Mucosa of descending colon (tissue), 3 donors: ENCODE measurements around the gene CENPF. TPM values are rescaled to one million over a fixed set of nuclear protein-coding genes. Genes with fewer than 3 reads are reported as not detected.

Experiments used
- ATAC-seq: fragments of 200-7000 bp; cut with Tn5 transposase; one replicate; pipeline ENCODE4 v1.9.1; 2020; ENCODE audit warnings: mild to moderate bottlenecking, moderate library complexity
- DNase-seq, 3 donors: peaks; one replicate each; pipeline ENCODE4 v3.0.0-alpha.2; 2020
- H3K36me3 ChIP-seq: fragments of 200-600 bp; one replicate; pipeline ENCODE4 v1.8.0; 2021; ENCODE audit warnings: low read depth, mild to moderate bottlenecking
- H3K4me1 ChIP-seq: fragments of 200-600 bp; one replicate; pipeline ENCODE4 v1.8.0; 2021; ENCODE audit warnings: low read depth, mild to moderate bottlenecking
- H3K4me3 ChIP-seq: fragments of 200-600 bp; one replicate; pipeline ENCODE4 v1.8.0; 2021; ENCODE audit warnings: mild to moderate bottlenecking
- H3K9me3 ChIP-seq: fragments of 200-600 bp; one replicate; pipeline ENCODE4 v1.8.0; 2021; ENCODE audit warnings: mild to moderate bottlenecking
- intact Hi-C, 2 donors: fragments of 100-400 bp; cut with DNase I in 1 of 2; cut with micrococcal nuclease in 1 of 2; formaldehyde crosslinking; loops; one replicate each; pipeline versions ENCODE4 v1.11.0 to v1.11.1; 2022; cut with DNase I, micrococcal nuclease
- total RNA-seq, 3 donors: library from RNA; stranded (reverse); fragmentation: NEBNext Ultra II Directional in 2 of 3; extraction: Animal tissue kit (Norgen Biotek cat#: 25700) in 2 of 3; gene quantifications; one replicate each; pipeline versions ENCODE4 v1.2.1 to v1.2.4, GENCODE V29; 2021 to 2023
- TF ChIP-seq, protein P1 (sequence below): fragments of 200-600 bp; IDR thresholded peaks from one replicate; pipeline ENCODE4 v1.8.0; 2022; ENCODE audit warnings: antibody characterized with exemption, mild to moderate bottlenecking
- donor health status: DM: no; HTN: no; CAD: no; lungs with moderate emphysema.
- donor health status: DM: no; HTN: no; CAD: no.
- donor health status: DM: no; HTN: yes; CAD: no.

Gene CENPF
- total RNA-seq, 3 donors from 2014 or later, result 4.1 to 27.1 (median 6.3) TPM

DNA sequence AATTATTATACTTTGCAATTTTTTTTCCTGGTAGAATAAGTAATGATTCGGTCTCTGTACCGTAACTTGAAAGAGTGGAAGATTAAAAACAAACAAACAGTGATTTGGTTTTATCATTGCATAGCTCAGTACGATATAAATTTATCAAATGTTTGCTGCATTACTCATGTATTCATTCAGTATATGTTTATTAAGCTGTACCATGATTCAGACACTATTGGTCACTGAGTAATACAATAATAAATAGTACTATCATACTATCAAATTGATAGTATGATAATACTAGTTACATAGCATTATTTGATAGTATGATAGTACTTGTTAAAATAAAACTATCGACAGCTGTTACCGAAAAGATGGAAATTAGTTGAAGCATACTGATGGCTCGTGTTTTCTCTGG, 12.1 kb downstream of the CENPF start:
- Histone ChIP-seq H3K4me1 (no peaks in the 10 kb centered on the region), H3K36me3 (no peaks in the 10 kb centered on the region), H3K4me3 (no peak overlapping the region), H3K9me3 (no peaks in the 10 kb centered on the region)
- intact Hi-C loops, result no loop called here
- ATAC-seq, result no peak
- TF ChIP-seq, protein P1, sequence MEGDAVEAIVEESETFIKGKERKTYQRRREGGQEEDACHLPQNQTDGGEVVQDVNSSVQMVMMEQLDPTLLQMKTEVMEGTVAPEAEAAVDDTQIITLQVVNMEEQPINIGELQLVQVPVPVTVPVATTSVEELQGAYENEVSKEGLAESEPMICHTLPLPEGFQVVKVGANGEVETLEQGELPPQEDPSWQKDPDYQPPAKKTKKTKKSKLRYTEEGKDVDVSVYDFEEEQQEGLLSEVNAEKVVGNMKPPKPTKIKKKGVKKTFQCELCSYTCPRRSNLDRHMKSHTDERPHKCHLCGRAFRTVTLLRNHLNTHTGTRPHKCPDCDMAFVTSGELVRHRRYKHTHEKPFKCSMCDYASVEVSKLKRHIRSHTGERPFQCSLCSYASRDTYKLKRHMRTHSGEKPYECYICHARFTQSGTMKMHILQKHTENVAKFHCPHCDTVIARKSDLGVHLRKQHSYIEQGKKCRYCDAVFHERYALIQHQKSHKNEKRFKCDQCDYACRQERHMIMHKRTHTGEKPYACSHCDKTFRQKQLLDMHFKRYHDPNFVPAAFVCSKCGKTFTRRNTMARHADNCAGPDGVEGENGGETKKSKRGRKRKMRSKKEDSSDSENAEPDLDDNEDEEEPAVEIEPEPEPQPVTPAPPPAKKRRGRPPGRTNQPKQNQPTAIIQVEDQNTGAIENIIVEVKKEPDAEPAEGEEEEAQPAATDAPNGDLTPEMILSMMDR, result no peak
- no peak for DNase-seq

DNA sequence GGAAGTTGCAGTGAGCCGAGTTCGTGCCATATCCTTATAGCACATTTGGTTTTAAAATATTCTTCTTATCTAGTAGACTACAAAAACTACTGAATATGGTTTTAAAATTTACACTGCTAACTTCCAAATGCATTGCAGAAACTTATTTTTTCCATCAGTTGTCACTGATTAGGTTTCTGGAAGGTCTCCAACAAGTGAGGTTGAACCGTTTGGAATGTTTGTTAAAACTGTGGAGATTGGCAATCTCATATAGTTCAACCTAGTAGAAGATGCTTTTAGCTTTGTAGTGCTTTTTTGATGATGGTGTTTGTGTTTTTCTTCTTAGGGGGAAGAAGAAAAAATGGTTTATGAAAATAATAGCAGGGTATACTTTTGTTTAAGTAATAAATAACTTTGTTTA, 12.9 kb downstream of the CENPF start:
- no peak for DNase-seq
- no peak overlapping the region for H3K4me3 ChIP-seq
- H3K9me3 ChIP-seq, result no peaks in the 10 kb centered on the region
- intact Hi-C loops, result no loop called here
- no peaks in the 10 kb centered on the region for H3K36me3 ChIP-seq
- TF ChIP-seq, protein P1, result no peak
- ATAC-seq, result no peak
- no peaks in the 10 kb centered on the region for H3K4me1 ChIP-seq

DNA sequence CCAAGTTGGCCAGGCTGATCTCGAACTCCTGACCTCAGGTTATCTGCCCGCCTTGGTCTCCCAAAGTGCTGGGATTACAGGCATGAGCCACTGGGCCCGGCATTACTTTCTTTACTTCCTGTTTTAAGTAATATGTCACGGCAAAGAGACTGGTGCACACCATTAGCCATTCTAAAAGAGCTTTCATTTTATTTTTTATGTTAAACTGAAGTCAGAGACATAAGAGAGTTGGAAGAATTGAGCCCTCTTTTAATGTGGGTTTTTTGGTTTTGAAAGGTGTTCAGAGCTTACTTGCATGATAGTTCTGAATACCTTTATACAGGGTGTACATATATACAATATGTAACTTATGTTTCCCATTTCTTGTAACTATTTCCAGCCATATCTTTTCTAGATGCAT, 14.3 kb downstream of the CENPF start:
- TF ChIP-seq, protein P1, result no peak
- H3K9me3 ChIP-seq, result no peaks in the 10 kb centered on the region
- no peaks in the 10 kb centered on the region for H3K36me3 ChIP-seq

DNA sequence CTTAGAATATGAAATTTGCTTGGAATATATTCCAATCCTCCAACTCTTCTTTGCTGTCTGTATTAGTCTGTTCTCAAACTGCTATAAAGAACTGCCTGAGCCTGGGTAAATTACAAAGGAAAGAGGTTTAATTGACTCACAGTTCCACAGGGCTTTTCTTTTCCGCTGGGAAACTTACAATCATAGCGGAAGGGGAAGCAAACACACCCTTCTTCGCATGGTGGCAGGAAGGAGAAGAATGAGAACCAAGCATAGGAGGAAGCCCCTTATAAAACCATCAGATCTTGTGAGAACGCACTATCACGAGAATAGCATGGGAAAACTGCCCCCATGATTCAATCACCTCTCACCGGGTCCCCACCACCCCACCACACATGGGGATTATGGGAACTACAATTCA, 14.8 kb downstream of the CENPF start:
- DNase-seq (no peak), ATAC-seq (no peak)
- no peaks in the 10 kb centered on the region for H3K9me3 ChIP-seq
- intact Hi-C loops, result no loop called here
- no peaks in the 10 kb centered on the region for H3K4me1 ChIP-seq
- TF ChIP-seq, protein P1, result no peak
- no peaks in the 10 kb centered on the region for H3K36me3 ChIP-seq
- no peak overlapping the region for H3K4me3 ChIP-seq

More for the DNA sequence above, 14.3 kb downstream of the CENPF start:
- intact Hi-C loops, result no loop called here
- Histone ChIP-seq H3K4me1 (no peaks in the 10 kb centered on the region), H3K4me3 (no peak overlapping the region)
- ATAC-seq (no peak), DNase-seq (no peak)

DNA sequence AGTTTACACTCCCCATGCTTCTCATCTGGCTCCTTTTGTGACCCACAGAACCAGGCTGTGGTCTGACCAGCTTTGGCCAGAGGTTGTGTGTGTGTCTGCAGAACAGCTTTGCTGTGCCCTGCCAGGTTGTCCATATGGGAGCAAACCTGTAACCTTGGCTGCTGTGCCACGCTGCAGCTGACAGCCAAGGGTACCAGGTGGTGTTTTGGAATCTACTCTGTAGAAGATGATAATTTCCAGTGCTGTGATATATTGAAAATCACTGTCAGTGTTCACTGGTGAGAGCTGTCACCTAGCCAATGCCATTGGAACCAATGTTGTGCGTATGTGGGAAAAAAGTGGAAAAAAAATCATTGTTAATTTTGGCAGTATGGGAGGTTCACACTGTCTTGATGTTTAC, 18.2 kb downstream of the CENPF start:
- Histone ChIP-seq H3K36me3 (no peaks in the 10 kb centered on the region), H3K9me3 (no peaks in the 10 kb centered on the region), H3K4me3 (no peak overlapping the region), H3K4me1 (no peaks in the 10 kb centered on the region)
- intact Hi-C loops, result no loop called here
- DNase-seq, result no peak
- ATAC-seq, result no peak
- TF ChIP-seq, protein P1, result no peak

DNA sequence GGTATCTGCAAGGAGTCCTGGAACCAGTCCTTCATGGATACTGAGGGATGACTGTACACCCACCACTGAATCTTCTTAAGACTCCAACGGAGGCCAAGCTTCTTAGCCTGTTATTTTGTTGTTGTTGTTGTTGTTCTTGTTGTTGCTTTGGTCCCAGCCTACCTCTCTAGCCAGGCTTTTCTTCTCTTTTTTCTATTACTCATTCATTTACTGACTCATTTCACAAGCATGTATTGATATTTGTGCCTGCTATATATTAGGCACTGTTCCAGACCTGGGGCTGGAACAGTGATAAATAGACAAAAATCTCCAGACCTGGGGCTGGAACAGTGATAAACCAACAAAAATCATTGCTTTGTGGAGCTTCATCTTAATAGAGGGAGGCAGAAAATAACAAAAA, 20.4 kb downstream of the CENPF start:
- TF ChIP-seq, protein P1, result no peak
- ATAC-seq, result no peak
- intact Hi-C loops, result no loop called here
- H3K36me3 ChIP-seq, result no peaks in the 10 kb centered on the region
- no peak for DNase-seq
- H3K4me3 ChIP-seq, result no peak overlapping the region
- H3K4me1 ChIP-seq, result no peaks in the 10 kb centered on the region
- no peaks in the 10 kb centered on the region for H3K9me3 ChIP-seq
